GM12878 (cell line): ENCODE data around the gene UNC5B. TPM values are rescaled to one million over a fixed set of nuclear protein-coding genes. Genes with fewer than 3 reads are reported as not detected.

Experiments
- ATAC-seq: fragments of 200-7000 bp; cut with Tn5 transposase; 3 replicates; pipeline ENCODE4 v1.9.1; 2020; ENCODE audit warnings: mild to moderate bottlenecking, moderate library complexity
- BruUV-seq: library from RNA; stranded (reverse); fragments of 400-500 nt; replicated peaks from 2 replicates; lab custom pipeline; 2021; lab: Mats Ljungman, UMichigan
- CTCF ChIA-PET: fragments of 300-600 bp; sonication (Branson Sonifier 250); formaldehyde crosslinking; extraction: SDS; loops from one replicate; lab custom pipeline; 2021; ENCODE audit warnings: inconsistent platforms; lab: Yijun Ruan, JAX
- POLR2A ChIA-PET: fragments of 350-600 bp; formaldehyde crosslinking; extraction: SDS; loops from one replicate; lab custom pipeline; 2021; ENCODE audit warnings: inconsistent platforms; lab: Charles Lee
- RAD21 ChIA-PET: fragments of 300-600 bp; sonication (Branson Sonifier 250); formaldehyde crosslinking; loops from one replicate; lab custom pipeline; 2023; ENCODE audit warnings: antibody characterized with exemption; ENCODE audit not compliant: unreplicated experiment; lab: Charles Lee
- SMC1A ChIA-PET: fragments of 300-600 bp; sonication (Branson Sonifier 250); formaldehyde crosslinking; loops from one replicate; lab custom pipeline; 2023; ENCODE audit not compliant: unreplicated experiment, uncharacterized antibody; lab: Charles Lee
- DNase-seq: peaks from one replicate; pipeline ENCODE4 v3.0.0-alpha.2; 2011; ENCODE audit warnings: low read depth, low spot score
- FAIRE-seq: peaks from 3 replicates; lab custom pipeline; 2011; peaks lifted over from hg19 to GRCh38; lab: Jason Lieb, UNC
- H2AFZ ChIP-seq: 2 replicates; pipeline ENCODE4 v1.6.0; 2011; ENCODE audit warnings: low read depth, low read length, control low read depth; ENCODE audit not compliant: control insufficient read depth
- H3K27ac ChIP-seq: 2 replicates; pipeline ENCODE4 v1.5.1; 2011; ENCODE audit warnings: control low read depth; ENCODE audit not compliant: control insufficient read depth, insufficient read depth
- H3K27me3 ChIP-seq, 2 experiments: replicated peaks in 1 of 2; 2 replicates each; pipeline versions ENCODE4 v1.6.0 to v1.6.1; 2011; ENCODE audit warnings: low read length in 1 of 2; ENCODE audit not compliant: control insufficient read depth in 2 of 2, insufficient read depth in 2 of 2
- H3K36me3 ChIP-seq, 2 experiments: 2 replicates each; pipeline ENCODE4 v1.5.1; 2011; ENCODE audit warnings: low read length in 1 of 2; ENCODE audit not compliant: control insufficient read depth in 2 of 2, insufficient read depth in 2 of 2
- H3K4me1 ChIP-seq: 2 replicates; pipeline ENCODE4 v1.6.1; 2011; ENCODE audit warnings: mild to moderate bottlenecking, low read length, moderate library complexity, mixed read lengths; ENCODE audit not compliant: control insufficient read depth, insufficient read depth
- H3K4me2 ChIP-seq: 2 replicates; pipeline ENCODE4 v1.6.0; 2011; ENCODE audit warnings: control low read depth; ENCODE audit not compliant: control insufficient read depth, insufficient read depth
- H3K4me3 ChIP-seq: fragments of 200-600 bp; sonication (generic); 2 replicates; pipeline ENCODE4 v1.5.1; 2016
- H3K79me2 ChIP-seq: 2 replicates; pipeline ENCODE4 v1.6.0; 2011; ENCODE audit warnings: low read length; ENCODE audit not compliant: control insufficient read depth, insufficient read depth
- H3K9ac ChIP-seq: 2 replicates; pipeline ENCODE4 v1.8.0; 2011; ENCODE audit warnings: low read length, control low read depth, mixed read lengths; ENCODE audit not compliant: control insufficient read depth, insufficient read depth
- H3K9me3 ChIP-seq: replicated peaks from 3 replicates; pipeline ENCODE4 v1.5.1; 2011; ENCODE audit warnings: mild to moderate bottlenecking, low read length; ENCODE audit not compliant: control insufficient read depth, insufficient read depth
- H4K20me1 ChIP-seq: 2 replicates; pipeline ENCODE4 v1.6.0; 2011; ENCODE audit not compliant: control insufficient read depth, insufficient read depth
- EED ChIP-seq: sonication (generic); IDR thresholded peaks from 2 replicates; pipeline ENCODE4 v1.6.1; 2016; ENCODE audit warnings: antibody characterized with exemption, low read depth
- HDAC2 ChIP-seq: fragments of 200-600 bp; sonication (generic); IDR thresholded peaks from 2 replicates; pipeline ENCODE4 v1.6.1; 2017
- JUND ChIP-seq: IDR thresholded peaks from 2 replicates; pipeline ENCODE4 v1.6.1; 2012; ENCODE audit warnings: low read depth, mild to moderate bottlenecking, low read length, improper control_type of control experiment, moderate library complexity
- MTA2 ChIP-seq: fragments of 450-650 bp; IDR thresholded peaks from 2 replicates; pipeline ENCODE4 v1.6.1; 2016; ENCODE audit warnings: low read depth, mild to moderate bottlenecking, moderate library complexity
- RCOR1 ChIP-seq: conservative IDR thresholded peaks from 2 replicates; pipeline ENCODE4 v1.6.1; 2012; ENCODE audit warnings: low read depth, low read length, improper control_type of control experiment
- RUNX3 ChIP-seq: IDR thresholded peaks from 2 replicates; pipeline ENCODE4 v1.6.1; 2012; ENCODE audit warnings: low read length, inconsistent platforms
- WGBS: methylation state at CpG from one replicate; pipeline ENCODE4 v1.1.6; 2016; ENCODE audit warnings: low lambda C conversion rate; ENCODE audit not compliant: insufficient replicate concordance, insufficient coverage; ENCODE audit errors: missing lambda C conversion rate; 5-methylcytosine and 5-hydroxymethylcytosine counted together
- in situ Hi-C: fragments of 300-500 bp; cut with MboI; formaldehyde crosslinking; loops from 9 replicates; pipeline ENCODE4 v1.14.3; 2018; ENCODE audit warnings: mixed read lengths
- intact Hi-C: fragments of 100-400 bp; cut with micrococcal nuclease; formaldehyde crosslinking; loops from one replicate; pipeline ENCODE4 v1.14.2; 2022; ENCODE audit not compliant: unreplicated experiment
- polyA plus RNA-seq, 11 experiments: library from polyadenylated mRNA; depleted of rRNA in 4 of 11; unstranded in 6 of 11; stranded (reverse) in 5 of 11; fragments of >200 nt; fragmentation: Nextera tagmentation in 4 of 11; fragmentation: Illumina TruSeq in 1 of 11; extraction: Ambion mirVana in 4 of 11; extraction: Trizol in 1 of 11; gene quantifications; 1 replicate in 1 of 11; 2 replicates in 10 of 11; pipeline versions ENCODE4 v1.2.1 to v1.2.3, GENCODE V29; 2011 to 2016; ENCODE audit warnings: inconsistent platforms in 2 of 11, missing spikeins in 2 of 11, low read depth in 1 of 11
- total RNA-seq, 4 experiments: library from RNA; depleted of rRNA in 3 of 4; stranded (reverse); fragments of >200 nt in 3 of 4; fragmentation: Illumina TruSeq in 1 of 4; extraction: Trizol in 1 of 4; gene quantifications; 2 replicates each; pipeline versions ENCODE4 v1.2.1 to v1.2.3, GENCODE V29; 2013 to 2021
- TF ChIP-seq, protein P1 (sequence below): fragments of 450-650 bp; IDR thresholded peaks from 2 replicates; pipeline ENCODE4 v1.6.1; 2017; ENCODE audit warnings: mild to moderate bottlenecking, low read depth, inconsistent platforms; ENCODE audit not compliant: poor library complexity, severe bottlenecking
- TF ChIP-seq, protein P2 (sequence below): fragments of 450-650 bp; IDR thresholded peaks from 2 replicates; pipeline ENCODE4 v1.6.1; 2016; ENCODE audit warnings: mild to moderate bottlenecking

UNC5B gene
- total and polyA plus RNA-seq, 10 of the 15 experiments (the other 5 are each of a cell fraction or from before 2014, with no cell fraction given) = 0.03 to 0.08 TPM; not detected in 8

DNA sequence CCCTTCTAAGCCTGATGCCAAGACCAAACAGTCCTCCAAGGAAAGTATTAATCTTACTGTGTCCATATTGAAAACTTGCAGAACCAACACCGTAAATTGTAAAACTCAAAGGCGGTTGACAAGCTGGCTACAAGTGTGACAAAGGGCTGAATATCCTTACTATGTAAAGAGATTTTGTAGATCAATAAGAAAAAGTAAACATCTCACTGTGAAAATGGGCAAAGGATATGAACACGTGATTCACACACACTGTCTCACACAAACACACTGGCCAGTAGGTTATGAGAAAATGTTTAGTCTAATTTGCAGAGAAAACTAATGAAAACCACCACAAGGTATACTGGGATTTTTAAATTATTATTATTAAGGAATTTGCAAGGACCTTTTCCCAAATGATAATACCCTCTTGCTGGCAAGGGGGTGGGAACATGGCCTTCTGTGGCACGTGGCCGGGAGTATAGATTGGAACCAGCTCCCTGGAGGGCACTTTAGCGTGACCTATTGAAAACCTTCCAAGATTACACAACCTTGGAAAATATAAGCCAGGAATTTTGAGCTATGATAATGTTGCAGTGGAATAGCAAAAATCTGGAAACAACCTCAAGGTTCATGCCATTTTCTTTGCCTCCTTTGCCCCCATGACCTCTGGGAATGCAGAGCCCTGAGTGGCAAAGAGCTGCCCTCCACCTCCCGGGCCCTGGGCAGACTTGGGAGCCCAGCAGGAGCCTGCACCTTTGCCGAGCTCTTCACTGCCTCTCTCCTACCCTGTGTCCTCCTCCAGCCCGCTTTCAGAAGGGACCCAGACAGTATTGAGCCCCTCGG is 80.5 kb downstream of the UNC5B start (continued):
- TF ChIP-seq, protein P1, sequence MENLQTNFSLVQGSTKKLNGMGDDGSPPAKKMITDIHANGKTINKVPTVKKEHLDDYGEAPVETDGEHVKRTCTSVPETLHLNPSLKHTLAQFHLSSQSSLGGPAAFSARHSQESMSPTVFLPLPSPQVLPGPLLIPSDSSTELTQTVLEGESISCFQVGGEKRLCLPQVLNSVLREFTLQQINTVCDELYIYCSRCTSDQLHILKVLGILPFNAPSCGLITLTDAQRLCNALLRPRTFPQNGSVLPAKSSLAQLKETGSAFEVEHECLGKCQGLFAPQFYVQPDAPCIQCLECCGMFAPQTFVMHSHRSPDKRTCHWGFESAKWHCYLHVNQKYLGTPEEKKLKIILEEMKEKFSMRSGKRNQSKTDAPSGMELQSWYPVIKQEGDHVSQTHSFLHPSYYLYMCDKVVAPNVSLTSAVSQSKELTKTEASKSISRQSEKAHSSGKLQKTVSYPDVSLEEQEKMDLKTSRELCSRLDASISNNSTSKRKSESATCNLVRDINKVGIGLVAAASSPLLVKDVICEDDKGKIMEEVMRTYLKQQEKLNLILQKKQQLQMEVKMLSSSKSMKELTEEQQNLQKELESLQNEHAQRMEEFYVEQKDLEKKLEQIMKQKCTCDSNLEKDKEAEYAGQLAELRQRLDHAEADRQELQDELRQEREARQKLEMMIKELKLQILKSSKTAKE = no peak
- no peak for TF ChIP-seq RUNX3
- TF ChIP-seq, protein P2, sequence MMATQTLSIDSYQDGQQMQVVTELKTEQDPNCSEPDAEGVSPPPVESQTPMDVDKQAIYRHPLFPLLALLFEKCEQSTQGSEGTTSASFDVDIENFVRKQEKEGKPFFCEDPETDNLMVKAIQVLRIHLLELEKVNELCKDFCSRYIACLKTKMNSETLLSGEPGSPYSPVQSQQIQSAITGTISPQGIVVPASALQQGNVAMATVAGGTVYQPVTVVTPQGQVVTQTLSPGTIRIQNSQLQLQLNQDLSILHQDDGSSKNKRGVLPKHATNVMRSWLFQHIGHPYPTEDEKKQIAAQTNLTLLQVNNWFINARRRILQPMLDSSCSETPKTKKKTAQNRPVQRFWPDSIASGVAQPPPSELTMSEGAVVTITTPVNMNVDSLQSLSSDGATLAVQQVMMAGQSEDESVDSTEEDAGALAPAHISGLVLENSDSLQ = no peak
- no peak for TF ChIP-seq JUND
- TF ChIP-seq, all 136 proteins: peak for 0

DNA sequence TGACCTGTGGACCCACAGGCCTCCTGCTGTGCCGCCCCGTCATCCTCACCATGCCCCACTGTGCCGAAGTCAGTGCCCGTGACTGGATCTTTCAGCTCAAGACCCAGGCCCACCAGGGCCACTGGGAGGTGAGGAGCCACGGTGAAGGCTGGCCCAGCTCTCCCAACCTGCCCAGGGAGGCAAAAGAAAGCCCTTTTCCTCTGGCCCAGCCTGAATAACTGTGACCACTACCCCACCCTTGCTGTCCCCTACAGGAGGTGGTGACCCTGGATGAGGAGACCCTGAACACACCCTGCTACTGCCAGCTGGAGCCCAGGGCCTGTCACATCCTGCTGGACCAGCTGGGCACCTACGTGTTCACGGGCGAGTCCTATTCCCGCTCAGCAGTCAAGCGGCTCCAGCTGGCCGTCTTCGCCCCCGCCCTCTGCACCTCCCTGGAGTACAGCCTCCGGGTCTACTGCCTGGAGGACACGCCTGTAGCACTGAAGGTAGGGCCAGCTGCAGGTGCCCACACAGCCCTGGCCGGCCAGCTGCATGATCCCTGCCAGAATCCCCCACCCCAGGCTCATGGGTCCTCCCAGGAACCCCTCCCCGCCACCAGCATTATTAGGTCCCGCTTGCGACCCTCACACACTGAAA is 81.2 kb downstream of the UNC5B start:
- no peaks in the 10 kb centered on the region for H3K79me2 ChIP-seq
- no peaks in the 10 kb centered on the region for H3K9me3 ChIP-seq
- H2AFZ ChIP-seq = no peak overlapping the region
- H3K4me3 ChIP-seq = no peak overlapping the region
- ATAC-seq (no peak), DNase-seq (no peak), FAIRE-seq (no peak)
- ChIA-PET SMC1A (no interaction called here), RAD21 (no interaction called here), CTCF (no interaction called here), POLR2A (interaction anchor here (0.5 to 0.6 kb wide), 2 partner anchors 110 to 260 kb away, joined by 3 read pairs; no protein-coding TSS in a partner anchor)
- in situ Hi-C loops (no loop called here), intact Hi-C loops (no loop called here)
- H3K4me2 ChIP-seq = no peak overlapping the region
- no peaks in the 10 kb centered on the region for H4K20me1 ChIP-seq
- no peaks in the 10 kb centered on the region for H3K36me3 ChIP-seq
- peaks cover 0 to 2% of the 10 kb centered on the region in 2 experiments; a peak in 3 of 4 replicates for H3K27me3 ChIP-seq
- no peaks in the 10 kb centered on the region for H3K4me1 ChIP-seq
- H3K9ac ChIP-seq = no peak overlapping the region
- 36% methylated on average over 19 of the region's 19 CpGs for WGBS
- BruUV-seq = no TSS peak
- no peak for TF ChIP-seq MTA2
- TF ChIP-seq HDAC2 = no peak
- TF ChIP-seq EED = no peak
- no peak for TF ChIP-seq RCOR1
- H3K27ac ChIP-seq = no peak overlapping the region
